K562 (cell line): Measurements from ENCODE around the gene ZPR1.

Source experiments
- BRCA1 ChIP-seq, 2 experiments: fragments of 450-650 bp in 1 of 2; sonication (generic) in 1 of 2; formaldehyde crosslinking in 1 of 2; IDR thresholded peaks; 2 replicates each; pipeline versions ENCODE4 v1.5.0 to v1.6.1; 2017 to 2020; ENCODE audit warnings: mild to moderate bottlenecking in 1 of 2, missing genetic modification reagents in 1 of 2
- HIVEP1 ChIP-seq: fragments of 250-450 bp; sonication (Bioruptor Pico); IDR thresholded peaks from 2 replicates; pipeline ENCODE4 v1.4.0; 2020; ENCODE audit warnings: mild to moderate bottlenecking
- KLF16 ChIP-seq: IDR thresholded peaks from 2 replicates; pipeline ENCODE4 v1.6.1; 2016; ENCODE audit warnings: antibody characterized with exemption
- POLR2A ChIP-seq: fragments of 450-650 bp; conservative IDR thresholded peaks from 2 replicates; pipeline ENCODE4 v1.6.1; 2016
- RAD51 ChIP-seq: fragments of 450-650 bp; IDR thresholded peaks from 2 replicates; pipeline ENCODE4 v1.7.1; 2016; ENCODE audit warnings: low read depth, mild to moderate bottlenecking, borderline replicate concordance
- ZKSCAN1 ChIP-seq: fragments of 150-350 bp; IDR thresholded peaks from 2 replicates; pipeline ENCODE4 v1.6.1; 2016; ENCODE audit warnings: low read depth, low read length
- ZNF830 ChIP-seq: fragments of 250-450 bp; sonication (Bioruptor Pico); IDR thresholded peaks from 2 replicates; pipeline ENCODE4 v1.5.0; 2021; ENCODE audit warnings: mild to moderate bottlenecking
- TF ChIP-seq, protein P1 (sequence below): fragments of 250-450 bp; sonication (Bioruptor Pico); IDR thresholded peaks from 2 replicates; pipeline ENCODE4 v1.4.0; 2020; ENCODE audit warnings: borderline replicate concordance
- TF ChIP-seq, protein P2 (sequence below), 3 experiments: IDR thresholded peaks in 2 of 3; conservative IDR thresholded peaks in 1 of 3; 2 replicates each; pipeline ENCODE4 v1.5.1; 2011 to 2012; ENCODE audit warnings: low read length in 3 of 3, mild to moderate bottlenecking in 3 of 3, control low read depth in 2 of 3, improper control_type of control experiment in 1 of 3, inconsistent platforms in 1 of 3, low read depth in 1 of 3, mixed read lengths in 1 of 3, moderate library complexity in 1 of 3; ENCODE audit not compliant: insufficient read depth in 2 of 3

DNA sequence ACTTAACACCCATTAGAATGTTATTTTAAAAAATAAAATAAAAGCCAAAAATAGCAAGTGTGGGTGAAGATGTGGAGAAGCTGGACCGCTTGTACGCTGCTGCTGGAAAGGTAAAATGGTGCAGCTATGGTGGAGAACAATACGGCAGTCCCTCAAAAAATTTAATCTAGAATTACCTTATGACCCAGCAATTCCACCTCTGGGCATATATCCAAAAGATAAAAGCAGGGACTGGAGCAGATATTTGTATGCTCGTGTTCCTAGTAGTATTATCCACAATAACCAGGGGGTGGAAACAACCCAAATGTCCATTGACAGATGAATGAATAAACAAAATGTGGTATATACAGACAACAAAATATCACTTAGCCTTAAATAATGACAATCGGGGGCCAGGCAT lies 10.0 kb upstream of the ZPR1 start:
- TF ChIP-seq ZKSCAN1 (no peak), HIVEP1 (CRISPR knock-in tag) (no peak), POLR2A (no peak), RAD51 (no peak), ZNF830 (CRISPR knock-in tag) (no peak), BRCA1 (IDR thresholded peaks at IDR 0.05) (no peak), BRCA1 (CRISPR knock-in tag; IDR thresholded peaks at IDR 0.05) (no peak), KLF16 (no peak)
- TF ChIP-seq, protein P1, sequence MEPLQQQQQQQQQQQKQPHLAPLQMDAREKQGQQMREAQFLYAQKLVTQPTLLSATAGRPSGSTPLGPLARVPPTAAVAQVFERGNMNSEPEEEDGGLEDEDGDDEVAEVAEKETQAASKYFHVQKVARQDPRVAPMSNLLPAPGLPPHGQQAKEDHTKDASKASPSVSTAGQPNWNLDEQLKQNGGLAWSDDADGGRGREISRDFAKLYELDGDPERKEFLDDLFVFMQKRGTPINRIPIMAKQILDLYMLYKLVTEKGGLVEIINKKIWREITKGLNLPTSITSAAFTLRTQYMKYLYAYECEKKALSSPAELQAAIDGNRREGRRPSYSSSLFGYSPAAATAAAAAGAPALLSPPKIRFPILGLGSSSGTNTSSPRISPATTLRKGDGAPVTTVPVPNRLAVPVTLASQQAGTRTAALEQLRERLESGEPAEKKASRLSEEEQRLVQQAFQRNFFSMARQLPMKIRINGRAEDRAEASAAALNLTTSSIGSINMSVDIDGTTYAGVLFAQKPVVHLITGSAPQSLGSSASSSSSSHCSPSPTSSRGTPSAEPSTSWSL: no peak
- TF ChIP-seq, protein P2, sequence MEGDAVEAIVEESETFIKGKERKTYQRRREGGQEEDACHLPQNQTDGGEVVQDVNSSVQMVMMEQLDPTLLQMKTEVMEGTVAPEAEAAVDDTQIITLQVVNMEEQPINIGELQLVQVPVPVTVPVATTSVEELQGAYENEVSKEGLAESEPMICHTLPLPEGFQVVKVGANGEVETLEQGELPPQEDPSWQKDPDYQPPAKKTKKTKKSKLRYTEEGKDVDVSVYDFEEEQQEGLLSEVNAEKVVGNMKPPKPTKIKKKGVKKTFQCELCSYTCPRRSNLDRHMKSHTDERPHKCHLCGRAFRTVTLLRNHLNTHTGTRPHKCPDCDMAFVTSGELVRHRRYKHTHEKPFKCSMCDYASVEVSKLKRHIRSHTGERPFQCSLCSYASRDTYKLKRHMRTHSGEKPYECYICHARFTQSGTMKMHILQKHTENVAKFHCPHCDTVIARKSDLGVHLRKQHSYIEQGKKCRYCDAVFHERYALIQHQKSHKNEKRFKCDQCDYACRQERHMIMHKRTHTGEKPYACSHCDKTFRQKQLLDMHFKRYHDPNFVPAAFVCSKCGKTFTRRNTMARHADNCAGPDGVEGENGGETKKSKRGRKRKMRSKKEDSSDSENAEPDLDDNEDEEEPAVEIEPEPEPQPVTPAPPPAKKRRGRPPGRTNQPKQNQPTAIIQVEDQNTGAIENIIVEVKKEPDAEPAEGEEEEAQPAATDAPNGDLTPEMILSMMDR (IDR thresholded peaks at IDR 0.05 in 2 of 3, conservative IDR thresholded peaks at IDR 0.05 in 1 of 3; ENCODE audit: insufficient read depth in 2 of 3, low read depth in 1 of 3, low read length in 3 of 3): no peak
